GM21528 (cell line): ENCODE data around the gene SETD4.

ENCODE experiments used
- ATAC-seq: cut with Tn5 transposase; IDR thresholded peaks from one replicate; pipeline ENCODE4 v1.9.1; 2021; ENCODE audit warnings: mild to moderate bottlenecking, moderate library complexity; ENCODE audit not compliant: unreplicated experiment, low FRiP score

SETD4 gene

DNA sequence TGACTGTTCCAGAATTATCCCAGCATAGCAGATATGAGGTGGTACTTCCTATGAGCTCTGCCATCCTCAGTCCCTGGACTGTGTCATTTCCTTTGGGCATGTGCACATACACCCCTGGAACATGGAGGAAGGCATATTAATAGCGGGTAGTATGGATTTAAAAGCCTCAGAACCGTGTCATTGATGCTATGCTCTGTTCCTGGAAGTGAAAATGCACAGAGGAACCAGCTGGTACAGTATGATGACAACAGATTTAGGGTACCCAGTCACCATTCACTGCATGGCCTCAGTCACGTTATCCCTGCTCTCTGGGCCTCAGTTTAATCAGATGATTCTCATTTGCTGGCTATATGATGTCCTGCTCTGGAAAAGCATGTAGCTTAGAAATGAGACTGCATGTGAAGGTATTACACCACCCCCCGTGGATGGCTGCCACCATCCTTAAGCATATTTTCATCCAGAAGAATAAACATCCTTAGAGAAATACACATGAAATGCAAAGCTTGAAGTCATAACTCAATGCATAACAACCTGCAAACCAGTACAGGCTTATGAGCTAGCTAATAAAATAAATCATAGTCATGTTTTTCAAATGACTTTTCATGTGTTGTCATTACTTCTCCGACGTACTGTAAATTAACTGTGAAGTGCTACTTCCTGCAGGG lies 37.8 kb downstream of the SETD4 start:
- no peak for ATAC-seq

DNA sequence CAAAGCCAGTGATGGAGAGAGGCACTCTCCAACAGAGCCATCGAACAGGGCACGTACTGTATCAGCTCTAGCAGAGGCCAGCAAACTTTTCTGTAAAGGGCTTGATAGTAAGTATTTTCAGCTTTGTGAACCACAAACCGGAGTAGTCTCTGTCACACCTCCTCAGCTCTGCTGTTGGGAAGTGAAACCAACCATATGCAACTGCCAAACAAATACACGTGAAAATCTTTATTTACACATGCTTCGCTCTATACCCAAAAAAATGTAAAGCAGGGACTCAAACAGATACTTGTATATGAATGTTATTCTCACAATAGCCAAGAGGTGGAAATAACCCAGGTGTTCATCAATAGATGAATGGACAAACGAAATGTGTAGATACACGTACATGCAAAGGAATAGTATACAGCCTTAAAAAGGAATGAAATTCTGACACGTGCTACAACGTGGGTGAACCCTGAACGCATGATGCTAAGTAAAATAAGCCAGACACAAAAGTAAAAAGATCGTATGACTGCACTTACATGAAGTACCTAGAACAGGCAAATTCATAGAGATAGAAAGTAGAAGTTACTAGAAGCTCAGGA lies 39.0 kb downstream of the SETD4 start:
- no peak for ATAC-seq

DNA sequence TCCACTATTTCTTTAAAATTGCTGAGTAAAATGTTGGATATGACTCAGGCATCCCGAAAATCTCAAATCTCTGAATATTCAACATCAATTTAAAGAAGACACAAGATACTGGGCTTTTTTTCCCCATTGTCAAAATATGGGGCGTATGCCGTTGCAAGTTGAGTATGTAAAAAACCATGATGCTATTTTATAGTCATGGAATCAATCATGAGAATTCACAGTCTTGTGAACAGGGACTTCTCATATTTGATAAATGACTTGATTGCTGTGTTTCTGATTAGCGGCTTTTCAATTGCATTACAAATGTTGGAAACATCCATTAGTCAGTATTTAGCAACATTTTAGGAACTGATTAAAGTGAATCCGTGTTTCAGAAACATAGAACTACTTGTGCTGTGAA lies 45.3 kb downstream of the SETD4 start:
- no peak for ATAC-seq

DNA sequence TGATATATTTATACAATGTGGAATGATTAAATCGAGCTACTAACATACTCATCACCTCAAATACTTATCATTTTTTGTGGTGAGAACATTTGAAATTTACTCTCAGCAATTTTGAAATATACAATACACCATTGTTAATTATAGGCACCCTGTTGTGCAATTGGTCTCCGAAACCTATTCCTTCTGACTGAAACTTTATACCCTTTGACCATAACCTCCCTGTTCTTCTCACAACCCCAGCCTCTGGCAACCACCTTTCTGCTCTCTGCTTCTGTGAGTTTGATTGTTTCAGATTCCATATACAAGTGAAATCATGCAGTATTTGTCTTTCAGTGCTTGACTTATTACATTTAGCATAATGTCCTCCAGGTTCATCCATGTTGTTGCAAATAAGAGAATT lies 49.5 kb downstream of the SETD4 start:
- ATAC-seq = no peak

DNA sequence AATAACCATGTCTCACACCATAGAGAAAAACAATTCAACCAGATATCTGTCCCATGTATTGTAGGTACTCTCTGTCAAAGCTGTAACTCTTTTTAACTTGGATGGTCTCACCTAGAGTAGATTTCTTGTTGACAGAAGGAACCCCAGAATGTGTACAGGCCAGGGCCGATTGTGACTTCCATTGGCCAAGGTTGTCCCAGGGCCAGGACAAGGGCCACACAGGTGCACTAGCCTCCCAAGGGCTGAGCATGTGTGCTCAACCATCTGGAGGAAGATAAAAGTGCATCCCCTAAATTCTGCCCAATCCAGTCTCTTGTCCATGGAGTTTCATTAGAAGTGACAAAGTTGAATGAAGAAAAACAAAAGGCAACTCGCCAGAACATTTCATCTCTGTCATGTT lies 51.8 kb downstream of the SETD4 start:
- ATAC-seq = no peak

DNA sequence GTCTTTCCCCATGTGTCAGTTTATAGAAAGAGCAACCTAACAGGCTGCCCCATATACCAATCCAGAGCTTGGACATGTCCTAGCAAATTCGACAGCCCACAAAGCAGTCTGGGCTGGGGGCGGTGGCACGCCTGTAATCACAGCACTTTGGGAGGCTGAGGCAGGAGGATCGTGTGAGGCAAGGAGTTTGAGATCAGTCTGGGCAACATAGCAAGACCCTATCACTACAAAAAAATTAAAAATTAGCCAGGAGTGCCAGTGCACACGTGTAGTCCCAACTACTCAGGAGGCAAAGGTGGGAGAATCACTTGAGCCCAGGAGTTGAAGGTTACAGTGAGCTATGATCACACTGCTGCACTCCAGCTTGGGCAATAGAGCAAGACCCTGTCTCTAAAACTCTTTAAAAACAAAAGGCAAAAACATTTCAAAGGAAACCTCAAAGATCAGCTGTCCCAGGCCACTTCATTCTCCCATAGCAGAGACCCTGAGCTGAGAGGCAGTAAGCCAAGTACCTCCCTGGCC lies 54.4 kb downstream of the SETD4 start:
- no peak for ATAC-seq

DNA sequence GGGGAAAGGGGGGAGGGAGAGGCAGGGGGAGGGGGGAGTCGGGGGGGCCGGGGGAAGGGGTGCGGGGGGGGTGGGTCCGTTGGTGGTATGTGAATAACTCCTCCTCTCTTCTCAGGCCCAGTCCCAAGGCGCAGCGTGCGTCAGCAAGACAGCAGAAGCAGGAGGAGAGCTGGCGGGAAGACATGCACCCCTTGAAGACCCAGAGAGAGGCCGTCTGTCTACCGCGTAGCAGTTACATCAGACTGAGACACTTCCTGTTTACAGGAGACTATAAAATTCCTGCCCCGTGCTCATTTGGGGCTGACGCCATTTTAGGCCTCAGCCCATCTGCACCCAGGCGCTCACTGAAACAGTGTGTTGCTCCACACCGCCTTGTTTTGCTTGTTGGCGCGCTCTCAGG lies 55.3 kb downstream of the SETD4 start:
- ATAC-seq = no peak

DNA sequence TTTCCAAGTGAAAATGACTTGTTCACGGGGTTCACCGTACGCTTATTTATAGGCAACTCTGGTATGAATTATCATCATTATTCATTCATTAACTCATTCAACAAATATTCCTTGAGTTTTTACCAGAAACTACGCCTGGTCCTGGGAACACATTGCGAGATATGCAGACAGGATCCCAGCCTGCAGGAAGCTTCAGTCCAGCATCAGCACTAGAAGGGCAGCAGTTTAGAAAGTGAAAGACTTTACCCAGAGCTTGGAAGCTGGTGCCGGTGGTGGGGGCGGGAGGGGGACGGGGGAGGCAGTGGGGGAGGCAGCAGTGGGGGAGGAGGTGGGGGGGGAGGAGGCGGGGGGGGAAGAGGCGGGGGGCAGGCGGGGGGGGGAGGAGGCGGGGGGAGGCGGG lies 55.9 kb downstream of the SETD4 start:
- no peak for ATAC-seq

DNA sequence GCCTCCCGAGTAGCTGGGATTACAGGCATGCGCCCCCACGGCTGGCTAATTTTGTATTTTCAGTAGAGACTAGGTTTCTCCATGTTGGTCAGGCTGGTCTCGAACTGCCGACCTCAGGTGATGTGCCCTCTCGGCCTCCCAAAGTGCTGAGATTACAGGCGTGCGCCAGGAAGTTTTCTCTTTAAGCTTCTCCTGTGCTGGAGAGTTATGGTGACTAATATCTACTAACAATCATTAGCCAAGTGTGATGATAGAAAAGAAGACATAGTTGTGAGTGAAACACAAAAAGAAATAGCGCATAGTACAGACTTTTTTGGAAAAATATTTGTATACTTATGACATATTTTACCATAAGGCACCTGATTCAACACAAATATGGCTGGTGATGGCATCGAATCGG lies 56.5 kb downstream of the SETD4 start:
- no peak for ATAC-seq

DNA sequence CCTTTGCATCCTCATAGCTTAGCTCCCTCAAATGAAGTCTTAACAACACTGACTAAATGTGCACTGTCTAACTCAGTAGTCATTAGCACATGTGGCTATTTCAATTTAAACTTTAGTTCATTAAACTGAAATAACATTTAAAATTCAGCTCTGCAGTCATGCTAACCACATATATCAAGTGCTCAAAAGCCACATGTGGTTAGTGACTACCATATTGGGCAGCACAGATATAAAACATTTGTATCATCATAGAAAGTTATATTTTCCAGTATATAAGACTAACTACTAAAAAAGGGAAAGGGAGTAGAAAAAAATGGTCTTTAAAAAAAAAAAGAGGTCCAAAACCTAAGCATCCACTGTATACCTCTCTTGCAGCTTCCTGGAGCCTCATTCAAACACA lies 64.1 kb downstream of the SETD4 start:
- ATAC-seq = no peak

DNA sequence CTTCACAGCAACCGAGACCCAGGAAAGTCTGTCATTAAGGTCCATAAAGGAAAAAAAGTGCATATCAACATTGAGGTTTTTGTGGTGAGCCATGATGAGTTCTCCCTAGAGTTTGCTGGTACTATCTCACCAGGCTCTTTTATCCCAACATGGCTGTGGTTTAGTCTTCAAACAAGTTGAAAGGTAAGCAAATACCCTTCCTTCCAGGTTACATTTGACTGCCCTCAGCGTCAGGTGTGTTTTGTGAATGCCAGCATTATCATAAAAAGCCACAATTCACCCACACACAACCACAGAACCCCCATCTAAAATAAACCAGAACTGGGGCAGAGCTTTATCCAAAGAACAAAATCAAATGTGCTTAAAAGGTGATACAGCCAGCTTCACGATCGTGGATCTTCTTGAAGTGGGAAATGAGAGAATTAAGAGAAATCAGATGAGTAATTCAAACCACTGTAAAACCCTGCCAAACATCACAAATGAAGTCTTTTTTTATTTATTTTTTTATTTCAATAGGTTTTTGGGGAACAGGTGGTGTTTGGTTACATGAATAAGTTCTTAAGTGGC lies 64.7 kb downstream of the SETD4 start:
- ATAC-seq = no peak

DNA sequence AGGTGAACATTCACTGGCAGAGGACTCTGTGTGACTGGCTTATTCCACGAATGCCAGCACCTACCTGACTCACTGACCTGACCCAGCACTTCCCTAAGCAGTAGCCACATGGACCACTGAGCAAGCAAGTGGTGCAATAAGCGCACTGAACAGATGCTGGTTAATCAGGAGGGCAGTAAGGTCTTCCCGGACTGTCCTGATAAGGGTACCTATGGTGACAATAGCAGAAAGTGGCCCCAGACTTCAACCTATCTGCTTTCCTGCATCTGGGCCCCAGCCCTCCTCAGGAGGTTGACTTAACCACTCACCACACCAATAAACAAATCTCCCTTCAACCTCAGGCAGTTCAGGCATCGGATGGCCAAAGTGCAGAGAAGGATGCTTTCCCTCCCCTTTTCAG lies 65.7 kb downstream of the SETD4 start:
- ATAC-seq = no peak

DNA sequence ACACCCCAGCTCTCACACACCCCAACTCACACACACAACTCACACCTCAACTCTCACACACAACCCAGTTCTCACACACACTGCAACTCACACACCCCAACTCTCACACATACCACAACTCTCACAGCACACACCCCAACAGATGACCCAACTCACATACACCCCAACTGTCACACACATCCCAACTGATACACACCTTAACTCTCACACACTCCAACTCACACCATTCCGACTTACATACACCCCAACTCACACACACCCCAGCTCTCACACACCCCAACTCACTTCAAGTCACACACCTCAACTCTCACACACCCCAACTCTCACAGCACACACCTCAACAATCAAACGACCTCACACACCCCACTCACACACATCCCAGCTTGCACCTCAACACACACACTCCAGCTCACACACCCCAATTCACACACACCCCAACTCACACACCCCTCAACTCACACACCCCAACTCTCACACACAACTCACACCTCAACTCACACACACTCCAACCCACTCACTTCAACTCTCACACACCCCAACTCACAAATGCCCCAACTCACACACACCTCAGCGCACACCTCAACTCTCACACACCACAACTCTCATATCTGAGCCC lies 66.3 kb downstream of the SETD4 start:
- no peak for ATAC-seq

DNA sequence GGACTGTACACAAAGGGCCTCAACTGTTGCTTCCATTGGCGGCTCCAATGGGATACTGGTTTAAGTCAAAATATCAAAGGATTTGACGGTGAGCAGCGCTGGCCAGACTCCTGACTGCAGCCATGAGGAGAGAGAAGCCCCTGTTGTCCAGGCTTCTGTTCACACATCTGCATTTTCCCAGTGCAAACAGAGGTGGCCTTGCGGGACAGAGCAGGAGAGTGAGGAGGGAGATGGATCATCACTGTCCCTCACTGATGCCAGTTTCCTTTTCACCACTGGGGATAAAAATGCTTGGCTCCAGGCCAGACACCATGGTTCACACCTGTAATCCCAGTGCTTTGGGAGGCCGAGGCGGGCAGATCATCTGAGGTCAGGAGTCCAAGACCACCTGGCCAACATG lies 69.2 kb downstream of the SETD4 start:
- ATAC-seq = no peak

DNA sequence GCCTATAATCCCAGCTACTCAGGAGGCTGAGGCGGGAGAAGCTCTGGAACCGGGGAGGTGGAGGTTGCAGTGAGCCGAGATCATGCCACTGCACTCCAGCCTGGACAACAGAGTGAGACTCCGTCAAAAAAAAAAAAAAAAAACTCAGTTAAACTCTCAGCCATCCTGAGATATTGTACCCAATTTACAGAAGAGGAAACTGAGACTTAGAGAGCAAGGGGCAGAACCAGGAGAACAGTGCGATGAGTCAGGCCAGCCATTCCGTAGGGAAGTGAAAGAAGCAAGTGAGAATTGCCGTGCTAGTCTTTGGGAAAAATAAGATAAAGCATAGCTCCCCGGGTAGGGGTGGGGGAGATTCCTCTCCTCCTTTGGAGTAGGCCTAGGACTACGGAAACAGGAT lies 69.7 kb downstream of the SETD4 start:
- no peak for ATAC-seq

DNA sequence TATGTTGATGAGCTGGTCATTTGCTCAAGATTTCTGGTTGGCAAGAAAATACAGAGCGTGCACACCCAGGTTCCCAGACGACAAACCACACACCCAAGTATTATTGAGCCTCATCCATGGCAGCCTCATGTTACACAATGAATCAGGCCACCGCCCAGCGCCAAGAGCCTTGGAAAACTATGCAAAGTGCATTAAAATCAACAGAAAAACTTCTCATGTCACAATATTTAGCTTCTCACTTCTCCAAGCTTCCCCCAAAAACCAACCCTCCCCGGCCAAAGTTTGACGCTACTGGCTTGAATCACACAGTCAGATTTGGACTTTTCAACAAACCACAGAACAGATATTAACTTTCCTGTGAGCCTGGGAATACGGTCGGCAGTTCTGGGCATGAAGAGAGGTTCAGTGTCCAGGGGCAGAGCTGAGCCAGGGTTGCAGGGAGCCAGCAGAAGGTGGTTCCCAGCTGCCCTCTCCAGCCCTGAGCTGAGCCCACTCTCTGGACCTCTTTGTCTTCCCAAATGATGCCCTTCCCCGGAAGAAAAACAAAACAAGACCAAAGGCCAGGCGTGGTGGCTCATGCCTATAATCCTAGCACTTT lies 71.1 kb downstream of the SETD4 start:
- no peak for ATAC-seq

DNA sequence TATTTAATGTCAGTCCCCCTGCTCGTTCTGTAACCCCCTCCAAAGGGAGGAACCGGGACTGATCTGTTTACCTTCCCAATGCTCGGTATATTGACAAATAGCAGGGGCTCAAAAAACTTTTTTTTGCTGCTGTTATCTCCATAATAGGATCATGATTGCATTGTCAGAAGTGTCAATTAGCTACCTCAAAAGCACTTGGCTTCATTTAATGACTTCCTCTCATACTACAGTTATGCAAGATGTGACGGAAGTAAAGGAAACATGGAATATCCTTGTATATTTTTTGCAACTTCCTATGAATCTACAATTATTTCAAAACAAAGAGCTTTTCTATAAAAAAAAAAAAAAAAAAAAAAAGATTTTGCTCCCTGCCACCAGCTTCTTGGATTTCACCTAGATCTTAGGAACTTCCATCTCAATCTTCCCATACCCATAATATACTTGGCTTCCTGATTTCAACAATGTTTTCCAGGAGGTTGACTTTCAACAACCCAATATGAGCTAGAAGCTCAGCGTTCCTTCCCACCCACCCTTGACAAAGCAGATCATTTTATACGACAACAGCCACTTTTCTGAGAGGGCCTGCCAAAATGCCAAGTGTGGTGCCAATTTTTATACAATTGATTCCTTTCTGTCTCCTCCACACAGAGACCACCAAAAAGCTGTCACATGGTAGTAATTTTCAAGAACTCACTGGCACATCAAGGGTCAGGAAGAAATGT lies 71.7 kb downstream of the SETD4 start:
- ATAC-seq = no peak

DNA sequence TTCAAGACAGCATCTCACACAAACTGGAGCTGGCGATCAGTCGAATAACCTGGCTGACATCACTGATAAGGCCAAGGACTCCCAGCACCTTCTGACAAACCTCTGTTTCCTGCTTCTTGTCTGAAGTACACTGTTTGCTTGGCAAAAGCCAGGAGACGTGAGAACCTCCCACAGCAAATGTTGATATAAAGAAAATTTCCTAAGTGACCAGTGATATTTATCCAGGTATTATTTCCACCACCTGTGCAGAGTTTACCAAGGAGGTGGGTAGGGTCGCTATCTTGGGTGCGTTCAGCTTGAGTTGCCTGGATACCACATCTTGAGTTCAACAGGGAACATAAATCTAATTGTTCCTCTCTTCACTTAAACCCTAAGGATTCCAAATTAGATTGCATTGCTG lies 72.9 kb downstream of the SETD4 start:
- ATAC-seq = no peak

DNA sequence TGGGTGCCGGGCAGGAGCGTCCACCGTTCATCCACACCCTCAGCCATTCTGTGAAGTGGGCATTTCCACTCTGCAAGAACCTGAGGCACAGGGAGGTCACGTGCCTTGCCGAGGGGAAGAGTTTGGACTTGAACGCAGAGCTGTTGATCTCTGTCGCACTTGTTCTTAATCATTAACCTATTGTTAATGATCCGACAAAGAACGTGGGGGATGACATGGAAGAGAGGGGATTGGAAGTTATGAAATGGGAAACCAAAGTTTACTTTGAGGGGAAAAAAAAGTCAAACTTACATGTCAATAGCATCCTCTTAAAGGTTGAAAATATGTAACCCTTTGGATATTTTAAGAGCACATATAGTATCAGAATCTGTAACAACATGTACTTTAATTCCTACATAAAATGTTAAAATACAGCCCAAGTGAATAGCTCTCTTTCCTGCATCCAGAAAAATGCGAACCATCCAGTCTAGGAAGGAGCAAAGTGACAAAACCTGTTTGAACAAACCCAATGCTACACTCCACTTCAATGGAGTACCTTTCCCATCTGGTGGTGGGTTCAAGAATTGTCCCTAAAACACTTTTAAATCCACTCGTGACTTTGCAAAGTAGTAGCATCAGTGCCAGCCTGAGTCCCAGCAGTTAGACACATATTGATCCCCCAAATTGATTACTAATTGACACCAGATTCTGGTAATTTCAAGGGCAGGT lies 75.5 kb downstream of the SETD4 start:
- no peak for ATAC-seq
